Measurements from ENCODE around the gene CDKN1C.

Gene CDKN1C

DNA sequence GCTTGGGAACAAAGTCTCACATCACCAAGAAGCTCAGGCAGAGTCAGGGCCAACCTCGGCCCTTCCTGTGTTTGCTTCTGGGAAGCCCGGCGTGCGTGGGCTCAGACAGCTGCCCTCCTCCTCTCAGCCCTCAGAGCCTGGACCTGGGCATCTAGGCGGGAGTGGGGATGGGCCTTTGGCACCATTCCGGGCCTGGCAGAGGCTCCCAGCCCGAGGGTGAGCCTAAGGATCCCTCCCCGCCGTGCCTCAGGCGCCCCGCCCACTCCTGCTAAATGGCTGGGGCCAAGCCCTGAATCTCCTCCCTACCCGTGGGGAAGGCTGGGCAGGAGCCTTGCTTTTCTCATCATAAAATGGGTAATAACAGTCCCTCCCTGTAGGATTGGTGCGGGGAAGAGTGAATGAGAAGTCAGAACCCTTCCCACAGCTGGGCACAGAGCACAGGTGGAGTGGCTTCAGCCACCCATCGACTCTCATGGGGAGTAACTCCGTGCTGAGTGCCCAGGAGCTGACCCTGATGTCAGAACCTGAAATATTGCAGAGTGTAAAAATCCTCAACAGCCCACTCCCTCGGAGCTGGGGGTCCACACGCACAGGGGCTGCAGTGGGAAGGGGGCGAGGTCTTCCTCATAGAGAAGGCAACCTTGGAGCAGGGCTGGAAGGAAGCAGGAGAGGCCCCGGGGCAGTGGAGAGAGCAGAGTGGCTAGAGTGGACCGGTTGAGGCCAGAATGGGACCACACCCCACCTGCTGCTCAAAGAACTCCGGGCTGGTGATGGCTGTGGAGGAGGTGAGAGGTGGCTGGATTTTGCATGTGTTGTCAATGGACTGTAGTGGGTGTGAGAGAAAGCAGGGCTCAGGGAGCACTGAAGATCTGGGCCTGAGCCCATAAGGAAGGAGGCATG lies 18.8 kb upstream of the CDKN1C start:
- no peak for DNase-seq

DNA sequence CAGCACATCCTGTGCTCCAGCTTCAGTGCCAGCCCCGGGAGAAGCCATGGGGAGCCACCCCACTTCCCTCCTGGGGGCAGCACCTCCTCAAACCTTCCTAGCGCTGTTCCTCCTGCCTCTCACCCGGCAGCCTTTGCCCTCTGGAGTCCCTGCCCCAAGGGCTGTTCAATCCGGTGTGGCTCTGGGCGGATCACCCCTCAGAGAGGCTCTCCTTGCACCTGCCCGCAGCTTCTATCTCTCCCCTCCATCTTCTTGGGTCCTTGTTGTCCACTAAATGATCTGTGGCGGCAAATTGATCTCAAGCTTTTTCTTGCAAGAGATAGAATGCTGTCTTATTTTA lies 18.1 kb upstream of the CDKN1C start:
- no peak for DNase-seq

DNA sequence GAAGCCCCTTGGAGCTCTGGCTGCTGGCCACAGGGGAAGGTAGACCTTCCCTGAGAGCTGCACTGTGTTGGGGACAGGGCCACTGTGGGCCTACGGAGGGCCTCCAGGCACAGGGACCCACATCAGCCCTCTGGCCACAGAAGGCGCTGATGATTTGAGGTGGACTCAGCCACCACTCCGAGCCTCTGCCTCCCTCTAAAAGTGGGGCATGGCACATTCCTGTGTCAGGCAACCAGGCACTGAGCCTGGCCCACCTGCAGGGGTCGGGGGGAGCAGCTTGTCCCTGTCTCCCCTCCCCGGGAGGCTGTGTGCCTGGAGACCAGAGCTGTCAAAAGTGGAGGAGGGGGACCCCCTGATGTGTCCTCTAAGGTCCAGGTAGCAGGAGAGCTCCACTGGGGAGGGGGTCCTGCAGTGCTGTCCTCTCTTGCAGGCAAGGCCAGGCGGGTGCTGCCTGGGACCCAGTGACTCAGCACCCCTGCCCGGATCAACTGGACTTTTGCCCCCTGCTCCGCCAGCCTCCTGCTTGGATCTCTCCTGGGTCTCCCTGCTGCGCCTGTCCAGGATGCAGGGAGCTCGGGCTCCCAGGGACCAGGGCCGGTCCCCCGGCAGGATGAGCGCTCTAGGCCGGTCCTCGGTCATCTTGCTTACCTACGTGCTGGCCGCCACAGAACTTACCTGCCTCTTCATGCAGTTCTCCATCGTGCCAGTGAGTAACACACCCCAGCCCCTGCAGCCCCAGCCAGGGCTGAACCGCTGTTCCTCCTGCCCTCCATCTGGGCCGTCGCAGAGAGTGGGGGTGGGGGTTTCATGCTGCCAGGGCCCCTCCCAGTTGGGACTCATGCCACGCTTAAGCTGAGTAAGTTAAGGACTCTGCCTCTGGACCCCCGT lies 17.5 kb upstream of the CDKN1C start:
- no peak for DNase-seq

- peak; percentile 93 for DNase-seq
Observed at GRCh38 chr11:2901854-2902783, 16.5 kb upstream of the CDKN1C start.

GRCh38 chr11:2901196-2901796 lies 15.7 kb upstream of the CDKN1C start:
- DNase-seq = no peak

DNA sequence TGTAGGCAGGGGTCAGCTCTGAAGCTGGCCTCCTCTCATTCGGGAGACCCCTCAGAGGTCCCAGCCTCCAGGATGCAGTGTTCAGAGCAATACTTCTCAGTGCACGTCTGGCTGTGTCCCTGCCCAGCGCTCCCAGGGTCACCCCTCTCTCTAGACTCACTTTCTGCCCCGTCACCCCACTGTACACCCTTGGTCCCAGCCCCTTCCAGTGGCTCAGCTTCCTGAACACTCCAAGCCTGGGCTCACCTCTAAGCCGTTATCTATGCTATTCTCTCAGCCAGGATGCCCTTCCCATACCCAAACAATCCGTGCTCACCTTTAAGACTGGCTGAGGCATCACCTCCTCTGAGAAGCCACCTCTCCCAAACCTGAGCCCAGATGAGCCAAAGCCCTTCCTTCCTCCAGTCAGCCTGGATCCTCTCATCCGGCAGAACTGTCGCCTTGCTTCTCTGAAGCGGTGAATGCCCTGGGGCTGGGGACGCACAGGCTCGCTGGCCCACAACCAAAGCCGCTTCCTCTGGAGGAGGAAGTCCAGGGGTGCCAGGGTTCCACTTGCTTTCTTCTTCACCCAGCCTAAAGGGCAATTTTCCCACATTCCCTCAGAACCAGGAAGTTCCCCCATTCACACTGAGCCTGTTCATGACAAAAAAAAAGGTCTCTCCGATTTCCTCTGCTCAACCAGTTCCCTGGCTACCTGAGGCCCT lies 13.7 kb upstream of the CDKN1C start:
- DNase-seq = no peak

- DNase-seq = peak; percentile 56
Observed at GRCh38 chr11:2898366-2899079, 12.9 kb upstream of the CDKN1C start.

- DNase-seq = no peak
Observed at GRCh38 chr11:2897048-2897447, 11.5 kb upstream of the CDKN1C start.

- DNase-seq = no peak
Observed at GRCh38 chr11:2896047-2896446, 10.5 kb upstream of the CDKN1C start.

DNA sequence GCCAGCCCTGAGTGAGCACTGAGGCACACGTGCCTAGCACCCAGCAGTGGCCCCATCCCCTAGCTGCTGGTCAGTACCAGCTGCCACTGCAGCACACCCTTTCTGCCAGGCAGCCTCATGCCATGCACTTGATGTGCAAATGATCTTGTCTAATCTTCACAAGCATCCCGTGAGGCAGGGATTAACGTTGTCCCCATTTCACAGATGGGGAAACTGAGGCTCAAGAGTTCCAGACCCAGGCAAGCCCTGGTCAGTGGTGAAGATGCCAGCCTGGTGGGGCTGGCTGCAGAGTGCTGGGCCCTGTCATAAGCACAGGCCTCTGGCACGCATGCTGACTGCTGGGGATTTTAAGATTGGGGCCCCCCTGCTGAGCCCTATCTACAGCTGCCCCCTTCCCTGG lies 8.4 kb upstream of the CDKN1C start:
- DNase-seq = no peak

DNA sequence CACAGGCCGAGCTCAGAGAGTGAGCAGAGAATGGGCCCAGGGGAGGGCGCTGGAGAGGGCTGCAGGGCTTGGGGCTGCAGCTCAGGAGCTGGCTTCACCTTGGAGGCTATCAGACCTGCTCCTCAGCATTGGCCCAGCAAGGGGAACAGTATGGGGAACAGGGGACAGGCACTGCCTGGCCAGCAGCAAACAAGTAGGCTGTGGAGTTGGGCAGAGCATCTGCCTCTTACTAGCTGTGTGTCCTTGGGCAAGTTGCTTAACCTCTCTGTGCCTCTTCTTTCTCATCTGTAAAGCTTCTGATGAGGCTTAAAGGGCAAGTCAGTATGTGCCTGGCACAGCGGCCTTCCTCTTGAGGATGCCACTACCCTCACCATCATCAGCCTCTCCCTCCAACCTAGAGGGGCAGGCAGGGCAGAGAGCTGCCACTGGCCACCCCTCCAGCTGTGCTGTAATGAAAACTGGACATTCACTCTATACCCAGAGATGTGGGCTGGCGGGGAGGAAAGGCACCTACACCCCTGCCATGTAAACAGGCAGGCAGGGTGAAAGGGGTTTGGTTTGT lies 7.5 kb upstream of the CDKN1C start:
- peak; percentile 14 for DNase-seq

GRCh38 chr11:2892215-2892966 lies 6.8 kb upstream of the CDKN1C start:
- no peak for DNase-seq

GRCh38 chr11:2891326-2892214 lies 6.0 kb upstream of the CDKN1C start:
- no peak for DNase-seq

- no peak for DNase-seq
Observed at GRCh38 chr11:2890466-2891294, 5.1 kb upstream of the CDKN1C start.

GRCh38 chr11:2889362-2890273 lies 4.0 kb upstream of the CDKN1C start:
- DNase-seq = no peak

- peak; percentile 79 for DNase-seq
Observed at GRCh38 chr11:2888266-2888968, 2.8 kb upstream of the CDKN1C start.

All from hematopoietic multipotent progenitor cell treated with erythropoietin and hydrocortisone succinate and interleukin-3 and kit ligand, for 8 days (in vitro differentiated cells).